Prostate gland (tissue), 2 donors: ENCODE data around the gene MRPL47. TPM values are rescaled to one million over a fixed set of nuclear protein-coding genes. Genes with fewer than 3 reads are reported as not detected.
"Not testable (repeated sequence)": the region's sequence is repeated elsewhere in the genome, so short reads cannot be mapped to it uniquely, and the experiment has no call there.

Source experiments
- DNase-seq: peaks from one replicate; pipeline ENCODE4 v3.0.0-alpha.2; 2019; ENCODE audit warnings: low spot score
- H3K27ac ChIP-seq, 2 donors: fragments of 200-600 bp; sonication (generic); 2 replicates each; pipeline ENCODE4 v1.5.1; 2017 to 2019
- H3K27me3 ChIP-seq: fragments of 200-600 bp; sonication (generic); replicated peaks from 2 replicates; pipeline ENCODE4 v1.5.1; 2019; ENCODE audit not compliant: insufficient read depth
- H3K36me3 ChIP-seq, 2 donors: fragments of 200-600 bp; sonication (generic); 1 replicate in 1 of 2; 2 replicates in 1 of 2; pipeline versions ENCODE4 v1.5.1 to v1.8.1; 2017 to 2019
- H3K4me1 ChIP-seq: fragments of 200-600 bp; sonication (generic); replicated peaks from 2 replicates; pipeline ENCODE4 v1.5.1; 2019
- H3K4me3 ChIP-seq, 2 donors: fragments of 200-600 bp; sonication (generic); 2 replicates each; pipeline ENCODE4 v1.5.1; 2017 to 2019
- H3K9me3 ChIP-seq: fragments of 200-600 bp; sonication (generic); 2 replicates; pipeline ENCODE4 v1.5.1; 2017
- POLR2A ChIP-seq: fragments of 450-650 bp; IDR thresholded peaks from one replicate; pipeline ENCODE4 v1.6.1; 2016; ENCODE audit warnings: antibody characterized with exemption, mild to moderate bottlenecking
- POLR2AphosphoS5 ChIP-seq: sonication (generic); formaldehyde crosslinking; IDR thresholded peaks from one replicate; pipeline ENCODE4 v1.6.1; 2017; ENCODE audit warnings: antibody characterized with exemption
- WGBS: methylation state at CpG from one replicate; pipeline ENCODE4 v1.1.5; 2018; 5-methylcytosine and 5-hydroxymethylcytosine counted together
- intact Hi-C: fragments of 100-400 bp; cut with DNase I; formaldehyde crosslinking; loops from one replicate; pipeline ENCODE4 v1.14.2; 2022
- total RNA-seq, 2 donors: library from RNA; depleted of rRNA; stranded (reverse); fragments of >200 nt; gene quantifications; one replicate each; pipeline ENCODE4 v1.1.0, GENCODE V29; 2016
- TF ChIP-seq, protein P1 (sequence below), 4 experiments: fragments of 200-600 bp in 2 of 4; fragments of 450-650 bp in 2 of 4; sonication (generic) in 2 of 4; IDR thresholded peaks; 1 replicate in 3 of 4; 2 replicates in 1 of 4; pipeline ENCODE4 v1.5.1; 2016 to 2019; ENCODE audit warnings: antibody characterized with exemption in 4 of 4, mild to moderate bottlenecking in 2 of 4, moderate library complexity in 2 of 4

MRPL47 gene
- total RNA-seq, 2 donors from 2014 or later, result 19.8 to 40.2 TPM

GRCh38 chr3:179646177-179646576, 41.7 kb upstream of the MRPL47 start:
- Histone ChIP-seq H3K4me1 (no peaks in the 10 kb centered on the region), H3K4me3 (no peak overlapping the region), H3K36me3 (no peaks in the 10 kb centered on the region), H3K27ac (no peak overlapping the region), H3K27me3 (no peaks in the 10 kb centered on the region), H3K9me3 (no peaks in the 10 kb centered on the region)
- no peak for TF ChIP-seq POLR2AphosphoS5
- no peak for TF ChIP-seq POLR2A
- TF ChIP-seq, protein P1, sequence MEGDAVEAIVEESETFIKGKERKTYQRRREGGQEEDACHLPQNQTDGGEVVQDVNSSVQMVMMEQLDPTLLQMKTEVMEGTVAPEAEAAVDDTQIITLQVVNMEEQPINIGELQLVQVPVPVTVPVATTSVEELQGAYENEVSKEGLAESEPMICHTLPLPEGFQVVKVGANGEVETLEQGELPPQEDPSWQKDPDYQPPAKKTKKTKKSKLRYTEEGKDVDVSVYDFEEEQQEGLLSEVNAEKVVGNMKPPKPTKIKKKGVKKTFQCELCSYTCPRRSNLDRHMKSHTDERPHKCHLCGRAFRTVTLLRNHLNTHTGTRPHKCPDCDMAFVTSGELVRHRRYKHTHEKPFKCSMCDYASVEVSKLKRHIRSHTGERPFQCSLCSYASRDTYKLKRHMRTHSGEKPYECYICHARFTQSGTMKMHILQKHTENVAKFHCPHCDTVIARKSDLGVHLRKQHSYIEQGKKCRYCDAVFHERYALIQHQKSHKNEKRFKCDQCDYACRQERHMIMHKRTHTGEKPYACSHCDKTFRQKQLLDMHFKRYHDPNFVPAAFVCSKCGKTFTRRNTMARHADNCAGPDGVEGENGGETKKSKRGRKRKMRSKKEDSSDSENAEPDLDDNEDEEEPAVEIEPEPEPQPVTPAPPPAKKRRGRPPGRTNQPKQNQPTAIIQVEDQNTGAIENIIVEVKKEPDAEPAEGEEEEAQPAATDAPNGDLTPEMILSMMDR (IDR thresholded peaks at IDR 0.05), result no peak
- no peak for DNase-seq
- intact Hi-C loops, result no loop called here
- WGBS, result 68% methylated on average over 3 of the region's 3 CpGs

- 97% methylated on average over 8 of the region's 8 CpGs for WGBS
- H3K27ac ChIP-seq, H3K4me3 ChIP-seq, H3K4me1 ChIP-seq, DNase-seq, intact Hi-C loops, H3K9me3 ChIP-seq, H3K27me3 ChIP-seq, H3K36me3 ChIP-seq: not testable (repeated sequence)
These were observed 39.4 kb upstream of the MRPL47 start for GRCh38 chr3:179643837-179644236.

DNA sequence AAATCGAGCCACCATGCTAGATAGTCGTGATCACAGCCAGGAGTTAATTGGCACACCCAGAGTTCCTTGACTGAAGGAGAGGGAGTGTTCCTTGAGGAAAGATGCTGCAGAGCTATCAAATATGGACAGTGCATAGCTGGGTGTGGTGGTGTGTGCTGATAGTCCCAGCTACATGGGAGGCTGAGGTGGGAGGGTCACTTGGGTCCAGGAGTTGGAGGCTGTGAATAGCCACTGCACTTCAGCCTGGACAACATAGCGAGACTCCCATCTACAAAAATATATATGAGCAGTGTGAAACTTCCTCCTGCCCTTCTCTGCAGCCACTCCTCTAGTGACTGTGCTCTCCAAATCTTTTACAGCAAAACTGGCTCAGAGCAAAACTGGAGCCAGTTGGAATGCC, 38.4 kb upstream of the MRPL47 start:
- H3K9me3 ChIP-seq, result no peaks in the 10 kb centered on the region
- TF ChIP-seq POLR2AphosphoS5, result no peak
- TF ChIP-seq POLR2A, result no peak
- TF ChIP-seq, protein P1 (IDR thresholded peaks at IDR 0.05), result no peak
- H3K36me3 ChIP-seq, result no peaks in the 10 kb centered on the region
- WGBS, result 77% methylated on average over 3 of the region's 3 CpGs
- H3K27ac ChIP-seq, result no peak overlapping the region
- DNase-seq, result no peak
- no peaks in the 10 kb centered on the region for H3K27me3 ChIP-seq
- H3K4me3 ChIP-seq, result no peak overlapping the region
- intact Hi-C loops, result no loop called here
- H3K4me1 ChIP-seq, result no peaks in the 10 kb centered on the region

DNA sequence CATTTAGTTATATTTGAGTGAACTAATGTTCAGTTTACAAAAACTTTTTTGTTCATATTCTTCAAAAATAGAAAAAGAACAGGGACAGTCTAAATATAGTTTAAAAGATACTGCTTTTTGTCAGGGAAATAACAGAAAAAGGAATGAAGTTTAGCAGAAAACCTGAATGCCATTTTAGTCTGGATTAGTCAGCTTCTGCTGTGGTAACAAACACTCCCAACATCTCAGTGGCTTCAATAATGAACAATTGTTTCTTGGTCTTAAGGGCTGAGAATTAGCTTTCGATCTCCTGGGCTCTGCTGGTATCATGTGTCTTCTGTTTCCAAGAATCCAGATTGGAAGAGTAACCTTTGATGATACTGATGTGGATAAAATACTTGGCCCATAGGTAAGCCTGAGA, 36.0 kb upstream of the MRPL47 start:
- no peaks in the 10 kb centered on the region for H3K9me3 ChIP-seq
- no peaks in the 10 kb centered on the region for H3K27me3 ChIP-seq
- intact Hi-C loops, result no loop called here
- DNase-seq, result no peak
- H3K4me1 ChIP-seq, result no peaks in the 10 kb centered on the region
- H3K4me3 ChIP-seq, result no peak overlapping the region
- 96% methylated on average over 1 of the region's 1 CpG for WGBS
- no peaks in the 10 kb centered on the region for H3K36me3 ChIP-seq
- H3K27ac ChIP-seq, result no peak overlapping the region
- TF ChIP-seq POLR2A (no peak), POLR2AphosphoS5 (no peak)
- TF ChIP-seq, protein P1 (IDR thresholded peaks at IDR 0.05), result no peak

GRCh38 chr3:179630753-179631451, 26.5 kb upstream of the MRPL47 start:
- no peak overlapping the region for H3K4me3 ChIP-seq
- H3K27ac ChIP-seq, result no peak overlapping the region
- 90% methylated on average over 3 of the region's 3 CpGs for WGBS
- H3K36me3 ChIP-seq, result no peaks in the 10 kb centered on the region
- H3K4me1 ChIP-seq, result no peaks in the 10 kb centered on the region
- H3K9me3 ChIP-seq, result no peaks in the 10 kb centered on the region
- H3K27me3 ChIP-seq, result no peaks in the 10 kb centered on the region
- TF ChIP-seq, protein P1 (IDR thresholded peaks at IDR 0.05), result no peak
- TF ChIP-seq POLR2A, result no peak
- no peak for TF ChIP-seq POLR2AphosphoS5
- no peak for DNase-seq
- intact Hi-C loops, result no loop called here
